Calu3 (cell line): ENCODE measurements around the gene CALHM4. TPM values are rescaled to one million over a fixed set of nuclear protein-coding genes. Genes with fewer than 3 reads are reported as not detected.

Experiments used
- BruUV-seq: library from RNA; stranded (reverse); fragments of 400-500 nt; replicated peaks from 2 replicates; lab custom pipeline; 2021; lab: Mats Ljungman, UMichigan
- CTCF ChIA-PET: fragments of 300-600 bp; sonication (Branson Sonifier 250); formaldehyde crosslinking; loops from one replicate; lab custom pipeline; 2022; ENCODE audit warnings: antibody characterized with exemption; lab: Charles Lee
- DNase-seq: peaks from one replicate; pipeline ENCODE4 v3.0.0; 2022
- H3K27ac Mint-ChIP-seq: one replicate; pipeline ENCODE4 v1.8.0; 2022; ENCODE audit warnings: mixed read lengths; ENCODE audit not compliant: unreplicated experiment
- H3K27me3 Mint-ChIP-seq: one replicate; pipeline ENCODE4 v1.8.0; 2022; ENCODE audit warnings: mixed read lengths; ENCODE audit not compliant: unreplicated experiment
- H3K36me3 Mint-ChIP-seq: one replicate; pipeline ENCODE4 v1.8.0; 2022; ENCODE audit warnings: mild to moderate bottlenecking, moderate library complexity, mixed read lengths; ENCODE audit not compliant: insufficient read depth, unreplicated experiment
- H3K4me1 Mint-ChIP-seq: one replicate; pipeline ENCODE4 v1.8.0; 2022; ENCODE audit warnings: mild to moderate bottlenecking, low read depth, mixed read lengths; ENCODE audit not compliant: unreplicated experiment
- H3K4me3 Mint-ChIP-seq: one replicate; pipeline ENCODE4 v1.8.0; 2022; ENCODE audit warnings: mild to moderate bottlenecking, low read depth, moderate library complexity, mixed read lengths; ENCODE audit not compliant: unreplicated experiment
- H3K9me3 Mint-ChIP-seq: one replicate; pipeline ENCODE4 v1.8.0; 2022; ENCODE audit warnings: low read depth, mixed read lengths; ENCODE audit not compliant: unreplicated experiment
- intact Hi-C: fragments of 100-400 bp; cut with micrococcal nuclease; formaldehyde crosslinking; loops from one replicate; pipeline ENCODE4 v1.10.0; 2022; ENCODE audit not compliant: unreplicated experiment
- total RNA-seq: library from RNA; stranded (reverse); gene quantifications from 2 replicates; pipeline ENCODE4 v1.2.3, GENCODE V29; 2022
- TF ChIP-seq, protein P1 (sequence below): fragments of 200-600 bp; IDR thresholded peaks from one replicate; pipeline ENCODE4 v1.8.0; 2022; ENCODE audit warnings: antibody characterized with exemption; ENCODE audit not compliant: unreplicated experiment

CALHM4 gene
- total RNA-seq, 1 experiment from 2014 or later: not detected

DNA sequence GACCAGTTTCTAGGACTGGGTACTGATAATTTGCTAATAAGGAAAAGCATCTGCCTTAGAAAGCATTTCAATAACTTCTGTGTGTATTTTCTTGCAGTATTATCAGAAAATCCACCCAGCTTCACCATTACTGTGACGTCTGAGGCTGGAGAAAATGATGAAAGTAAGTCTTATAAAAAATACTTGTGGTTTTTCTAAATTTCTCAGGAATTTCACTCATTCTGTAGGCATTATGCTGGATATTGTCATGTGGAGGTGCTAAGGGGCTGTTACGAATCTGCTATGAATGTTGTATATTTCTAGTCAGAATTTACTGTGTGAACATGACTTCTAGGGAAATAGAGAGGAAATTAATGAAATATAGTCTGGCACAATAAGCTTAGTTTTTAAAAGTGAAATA lies 26.6 kb downstream of the CALHM4 start:
- TF ChIP-seq, protein P1, sequence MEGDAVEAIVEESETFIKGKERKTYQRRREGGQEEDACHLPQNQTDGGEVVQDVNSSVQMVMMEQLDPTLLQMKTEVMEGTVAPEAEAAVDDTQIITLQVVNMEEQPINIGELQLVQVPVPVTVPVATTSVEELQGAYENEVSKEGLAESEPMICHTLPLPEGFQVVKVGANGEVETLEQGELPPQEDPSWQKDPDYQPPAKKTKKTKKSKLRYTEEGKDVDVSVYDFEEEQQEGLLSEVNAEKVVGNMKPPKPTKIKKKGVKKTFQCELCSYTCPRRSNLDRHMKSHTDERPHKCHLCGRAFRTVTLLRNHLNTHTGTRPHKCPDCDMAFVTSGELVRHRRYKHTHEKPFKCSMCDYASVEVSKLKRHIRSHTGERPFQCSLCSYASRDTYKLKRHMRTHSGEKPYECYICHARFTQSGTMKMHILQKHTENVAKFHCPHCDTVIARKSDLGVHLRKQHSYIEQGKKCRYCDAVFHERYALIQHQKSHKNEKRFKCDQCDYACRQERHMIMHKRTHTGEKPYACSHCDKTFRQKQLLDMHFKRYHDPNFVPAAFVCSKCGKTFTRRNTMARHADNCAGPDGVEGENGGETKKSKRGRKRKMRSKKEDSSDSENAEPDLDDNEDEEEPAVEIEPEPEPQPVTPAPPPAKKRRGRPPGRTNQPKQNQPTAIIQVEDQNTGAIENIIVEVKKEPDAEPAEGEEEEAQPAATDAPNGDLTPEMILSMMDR: no peak
- no peak overlapping the region for H3K4me3 Mint-ChIP-seq
- no peaks in the 10 kb centered on the region for H3K36me3 Mint-ChIP-seq
- no TSS peak for BruUV-seq
- DNase-seq: no peak
- CTCF ChIA-PET: no interaction called here
- intact Hi-C loops: no loop called here
- H3K27ac Mint-ChIP-seq: no peak overlapping the region
- no peaks in the 10 kb centered on the region for H3K4me1 Mint-ChIP-seq
- no peaks in the 10 kb centered on the region for H3K27me3 Mint-ChIP-seq
- H3K9me3 Mint-ChIP-seq: no peaks in the 10 kb centered on the region

DNA sequence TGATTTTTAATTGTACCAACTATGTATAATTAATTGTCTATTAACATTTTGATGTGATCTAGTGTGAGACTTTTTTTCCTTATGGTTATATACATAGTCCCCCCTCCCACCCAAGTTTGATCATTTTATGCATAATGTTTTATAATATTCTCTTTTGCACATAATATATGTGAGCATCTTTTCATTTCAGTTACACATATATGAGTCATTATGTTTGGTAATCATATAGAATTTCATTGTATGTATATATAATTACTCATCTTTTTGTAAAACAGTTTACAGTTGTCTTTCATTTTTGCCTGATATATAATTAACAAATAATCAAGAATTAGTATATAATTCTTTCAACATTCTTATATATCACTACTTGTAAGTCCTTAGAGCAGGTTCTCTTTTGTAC lies 32.7 kb downstream of the CALHM4 start:
- Mint-ChIP-seq H3K36me3 (no peaks in the 10 kb centered on the region), H3K4me3 (no peak overlapping the region), H3K27ac (no peak overlapping the region), H3K27me3 (no peaks in the 10 kb centered on the region), H3K9me3 (no peaks in the 10 kb centered on the region), H3K4me1 (no peaks in the 10 kb centered on the region)
- CTCF ChIA-PET: no interaction called here
- no TSS peak for BruUV-seq
- DNase-seq: no peak
- TF ChIP-seq, protein P1: no peak
- intact Hi-C loops: no loop called here

DNA sequence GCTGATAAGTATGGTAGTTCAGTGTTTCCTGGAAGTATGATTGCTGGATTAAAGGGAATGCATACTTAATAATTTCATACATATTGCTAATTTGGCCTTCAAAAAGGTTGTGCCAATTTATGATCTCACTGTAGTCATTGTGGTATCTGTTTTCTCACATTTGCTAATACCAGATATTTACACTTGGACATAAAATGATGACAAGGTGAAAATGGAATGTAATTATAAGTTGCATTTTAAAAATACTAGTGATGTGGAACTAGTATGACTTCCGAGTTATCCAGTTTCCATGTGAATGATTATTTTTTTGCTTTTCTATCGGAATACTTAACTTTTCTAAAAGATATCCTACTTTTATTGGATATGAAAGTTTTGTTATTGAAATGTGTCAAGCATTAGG lies 33.2 kb downstream of the CALHM4 start:
- no peak overlapping the region for H3K4me3 Mint-ChIP-seq
- CTCF ChIA-PET: no interaction called here
- H3K27ac Mint-ChIP-seq: no peak overlapping the region
- intact Hi-C loops: no loop called here
- TF ChIP-seq, protein P1: no peak
- no peaks in the 10 kb centered on the region for H3K27me3 Mint-ChIP-seq
- BruUV-seq: no TSS peak
- H3K4me1 Mint-ChIP-seq: no peaks in the 10 kb centered on the region
- DNase-seq: no peak
- no peaks in the 10 kb centered on the region for H3K36me3 Mint-ChIP-seq
- H3K9me3 Mint-ChIP-seq: no peaks in the 10 kb centered on the region

DNA sequence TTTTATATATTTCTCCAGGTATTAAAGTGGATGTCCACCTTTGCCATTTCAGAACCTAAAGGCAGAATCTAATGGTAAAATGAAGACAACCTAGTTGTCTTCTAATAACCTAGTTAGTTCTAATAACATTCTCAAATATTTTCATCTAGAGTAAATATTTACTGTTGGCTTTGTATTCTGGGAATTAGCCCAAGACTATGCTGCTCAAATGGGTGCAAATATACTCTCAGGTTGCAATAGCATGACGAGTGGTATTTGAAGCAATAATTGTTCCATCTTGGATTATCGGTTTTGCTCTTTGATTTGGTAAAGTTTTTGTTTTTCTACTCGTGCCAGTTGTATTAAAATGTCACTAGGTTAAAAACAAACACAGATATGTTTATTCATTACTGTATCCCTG lies 41.7 kb downstream of the CALHM4 start:
- H3K9me3 Mint-ChIP-seq: no peaks in the 10 kb centered on the region
- CTCF ChIA-PET: no interaction called here
- no peaks in the 10 kb centered on the region for H3K27me3 Mint-ChIP-seq
- no peaks in the 10 kb centered on the region for H3K36me3 Mint-ChIP-seq
- TF ChIP-seq, protein P1: no peak
- no peak overlapping the region for H3K4me3 Mint-ChIP-seq
- H3K27ac Mint-ChIP-seq: no peak overlapping the region
- BruUV-seq: no TSS peak
- H3K4me1 Mint-ChIP-seq: no peaks in the 10 kb centered on the region
- intact Hi-C loops: no loop called here
- no peak for DNase-seq
